Sigmoid colon (tissue), 7 donors: ENCODE data around the gene PPP4R2. TPM values are rescaled to one million over a fixed set of nuclear protein-coding genes. Genes with fewer than 3 reads are reported as not detected.
A peak's percentile ranks its signal among the peaks of the same experiment; 100 is the strongest.

ENCODE experiments used
- DNase-seq: peaks from one replicate; pipeline ENCODE4 v3.0.0-alpha.2; 2019
- H3K27ac ChIP-seq, 4 donors: fragments of 200-600 bp; sonication (generic); one replicate each; pipeline ENCODE4 v1.5.1; 2016 to 2019; ENCODE audit warnings: mild to moderate bottlenecking in 1 of 4
- H3K27me3 ChIP-seq, 3 donors: fragments of 200-600 bp; sonication (generic); one replicate each; pipeline ENCODE4 v1.5.1; 2019; ENCODE audit warnings: mild to moderate bottlenecking in 1 of 3
- H3K36me3 ChIP-seq, 4 donors: fragments of 200-600 bp; sonication (generic); one replicate each; pipeline ENCODE4 v1.5.1; 2016 to 2019
- H3K4me1 ChIP-seq, 4 donors: fragments of 200-600 bp; sonication (generic); one replicate each; pipeline ENCODE4 v1.5.1; 2017 to 2019
- H3K4me3 ChIP-seq, 4 donors: fragments of 200-600 bp; sonication (generic); one replicate each; pipeline ENCODE4 v1.5.1; 2017 to 2019; ENCODE audit warnings: mild to moderate bottlenecking in 2 of 4, moderate library complexity in 1 of 4
- H3K9me3 ChIP-seq, 4 donors: fragments of 200-600 bp in 3 of 4; sonication (generic) in 3 of 4; one replicate each; pipeline versions ENCODE4 v1.5.1 to v1.6.1; 2013 to 2019
- EP300 ChIP-seq, 4 donors: sonication (generic); formaldehyde crosslinking; IDR thresholded peaks; one replicate each; pipeline ENCODE4 v1.6.1; 2017; ENCODE audit warnings: antibody characterized with exemption in 4 of 4
- POLR2A ChIP-seq, 2 donors: fragments of 450-650 bp; IDR thresholded peaks; one replicate each; pipeline ENCODE4 v1.6.1; 2016; ENCODE audit warnings: antibody characterized with exemption in 2 of 2, mild to moderate bottlenecking in 2 of 2, moderate library complexity in 2 of 2
- POLR2AphosphoS5 ChIP-seq, 4 donors: sonication (generic); formaldehyde crosslinking; IDR thresholded peaks; one replicate each; pipeline ENCODE4 v1.6.1; 2017; ENCODE audit warnings: antibody characterized with exemption in 4 of 4
- WGBS, 2 donors: extraction: QIAGEN DNeasy Blood & Tissue Kit; methylation state at CpG; one replicate each; pipeline ENCODE4 v1.1.7; 2013; 5-methylcytosine and 5-hydroxymethylcytosine counted together
- intact Hi-C: fragments of 100-400 bp; cut with DNase I; formaldehyde crosslinking; loops from one replicate; pipeline ENCODE4 v1.15.1; 2023
- polyA plus RNA-seq, 3 donors: library from polyadenylated mRNA; stranded (reverse); fragments of 200-250 nt; gene quantifications; one replicate each; pipeline ENCODE4 v1.2.3, GENCODE V29; 2013
- total RNA-seq, 4 donors: library from RNA; depleted of rRNA; stranded (reverse); fragments of >200 nt; gene quantifications; one replicate each; pipeline ENCODE4 v1.1.0, GENCODE V29; 2016
- TF ChIP-seq, protein P1 (sequence below), 4 experiments: fragments of 450-650 bp in 3 of 4; fragments of 200-600 bp in 1 of 4; IDR thresholded peaks; one replicate each; pipeline ENCODE4 v1.5.1; 2016 to 2019; ENCODE audit warnings: antibody characterized with exemption in 4 of 4, mild to moderate bottlenecking in 3 of 4, moderate library complexity in 2 of 4
- donor health status: healthy with polysubstance abuse.
- donor health status: Bipolar disorder and iron deficiency.
- donor health status: healthy.

PPP4R2 gene
- total and polyA plus RNA-seq, 7 donors: 20.3 to 53.2 (median 33.4) TPM

DNA sequence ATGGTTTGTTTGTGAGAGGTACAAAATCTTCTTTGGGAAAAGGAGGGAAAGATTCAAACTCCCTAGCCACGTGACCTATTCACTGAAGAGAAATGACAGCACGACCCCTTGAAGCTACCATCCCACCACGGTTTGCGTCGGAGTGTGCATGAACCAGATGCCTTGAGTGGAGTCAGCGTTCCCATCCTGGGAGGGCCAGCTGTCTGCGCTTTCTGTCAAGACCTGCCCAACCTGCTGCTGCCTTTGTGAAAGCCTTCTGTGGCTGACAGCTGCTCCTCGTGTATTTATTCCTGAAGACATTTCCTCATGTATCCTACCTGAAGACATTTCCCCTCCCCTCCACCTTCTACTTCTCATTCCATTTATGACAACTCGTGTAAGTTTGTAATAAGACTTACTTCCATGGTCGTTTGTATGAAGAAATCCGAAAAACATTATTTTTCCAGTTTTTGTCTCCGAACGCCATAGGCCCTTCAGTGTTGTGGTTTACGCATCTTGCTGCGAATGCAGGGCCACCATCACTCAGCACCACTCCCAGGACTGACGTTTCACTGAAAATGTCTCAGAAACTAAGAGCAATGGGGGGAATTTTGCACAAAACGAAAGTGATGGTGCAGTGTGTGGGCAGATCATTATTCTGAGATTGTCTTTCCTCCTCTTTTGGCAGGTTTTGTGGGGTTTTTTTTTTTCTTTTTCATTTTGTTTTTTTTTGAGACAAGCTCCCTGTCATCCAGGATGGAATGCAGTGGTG lies 83.8 kb downstream of the PPP4R2 start:
- Histone ChIP-seq H3K4me1 (no peaks in the 10 kb centered on the region), H3K36me3 (no peaks in the 10 kb centered on the region), H3K4me3 (no peak overlapping the region), H3K27ac (no peak overlapping the region), H3K27me3 (no peaks in the 10 kb centered on the region), H3K9me3 (no peaks in the 10 kb centered on the region)
- no peak for DNase-seq
- 83 to 85% methylated on average over 17 of the region's 17 CpGs for WGBS, 2 donors
- intact Hi-C loops: loop anchor here (10.0 kb wide), 2 partner anchors 1206 to 1356 kb away; partner anchors contain the start of gene EIF4E3
- TF ChIP-seq, protein P1, sequence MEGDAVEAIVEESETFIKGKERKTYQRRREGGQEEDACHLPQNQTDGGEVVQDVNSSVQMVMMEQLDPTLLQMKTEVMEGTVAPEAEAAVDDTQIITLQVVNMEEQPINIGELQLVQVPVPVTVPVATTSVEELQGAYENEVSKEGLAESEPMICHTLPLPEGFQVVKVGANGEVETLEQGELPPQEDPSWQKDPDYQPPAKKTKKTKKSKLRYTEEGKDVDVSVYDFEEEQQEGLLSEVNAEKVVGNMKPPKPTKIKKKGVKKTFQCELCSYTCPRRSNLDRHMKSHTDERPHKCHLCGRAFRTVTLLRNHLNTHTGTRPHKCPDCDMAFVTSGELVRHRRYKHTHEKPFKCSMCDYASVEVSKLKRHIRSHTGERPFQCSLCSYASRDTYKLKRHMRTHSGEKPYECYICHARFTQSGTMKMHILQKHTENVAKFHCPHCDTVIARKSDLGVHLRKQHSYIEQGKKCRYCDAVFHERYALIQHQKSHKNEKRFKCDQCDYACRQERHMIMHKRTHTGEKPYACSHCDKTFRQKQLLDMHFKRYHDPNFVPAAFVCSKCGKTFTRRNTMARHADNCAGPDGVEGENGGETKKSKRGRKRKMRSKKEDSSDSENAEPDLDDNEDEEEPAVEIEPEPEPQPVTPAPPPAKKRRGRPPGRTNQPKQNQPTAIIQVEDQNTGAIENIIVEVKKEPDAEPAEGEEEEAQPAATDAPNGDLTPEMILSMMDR (IDR thresholded peaks at IDR 0.05): no peak
- TF ChIP-seq POLR2A (IDR thresholded peaks at IDR 0.05) (no peak), EP300 (IDR thresholded peaks at IDR 0.05) (no peak)

DNA sequence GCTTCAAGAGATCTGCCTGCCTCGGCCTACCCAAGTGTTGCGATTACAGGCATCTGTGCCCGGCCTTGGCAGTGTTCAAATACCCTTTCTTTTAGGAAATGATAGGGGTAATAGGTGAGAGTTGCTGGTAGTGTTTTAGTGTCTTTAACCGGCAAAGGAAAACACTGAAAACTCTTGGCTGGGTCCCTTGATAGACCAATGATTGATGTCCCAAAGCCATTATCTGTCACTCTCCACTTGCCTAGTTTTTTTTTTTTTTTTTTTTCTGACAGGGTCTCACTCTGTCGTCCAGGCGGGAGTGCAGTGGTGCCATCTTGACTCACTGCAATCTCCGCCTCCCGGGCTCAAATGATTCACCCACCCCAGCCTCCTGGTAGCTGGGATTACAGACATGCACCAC lies 84.5 kb downstream of the PPP4R2 start:
- Histone ChIP-seq H3K27ac (no peak overlapping the region), H3K4me3 (no peak overlapping the region), H3K4me1 (peaks cover 0 to 3% (median 0%) of the 10 kb centered on the region in 4 donors), H3K36me3 (no peaks in the 10 kb centered on the region), H3K27me3 (no peaks in the 10 kb centered on the region), H3K9me3 (no peaks in the 10 kb centered on the region)
- WGBS, 2 donors: 96 to 97% methylated on average over 8 of the region's 8 CpGs
- TF ChIP-seq EP300 (IDR thresholded peaks at IDR 0.05): no peak
- no peak for TF ChIP-seq POLR2AphosphoS5 (IDR thresholded peaks at IDR 0.05)
- TF ChIP-seq, protein P1 (IDR thresholded peaks at IDR 0.05): no peak
- no peak for TF ChIP-seq POLR2A (IDR thresholded peaks at IDR 0.05)
- intact Hi-C loops: loop anchor here (10.0 kb wide), 2 partner anchors 1206 to 1356 kb away; partner anchors contain the start of gene EIF4E3
- DNase-seq: no peak

DNA sequence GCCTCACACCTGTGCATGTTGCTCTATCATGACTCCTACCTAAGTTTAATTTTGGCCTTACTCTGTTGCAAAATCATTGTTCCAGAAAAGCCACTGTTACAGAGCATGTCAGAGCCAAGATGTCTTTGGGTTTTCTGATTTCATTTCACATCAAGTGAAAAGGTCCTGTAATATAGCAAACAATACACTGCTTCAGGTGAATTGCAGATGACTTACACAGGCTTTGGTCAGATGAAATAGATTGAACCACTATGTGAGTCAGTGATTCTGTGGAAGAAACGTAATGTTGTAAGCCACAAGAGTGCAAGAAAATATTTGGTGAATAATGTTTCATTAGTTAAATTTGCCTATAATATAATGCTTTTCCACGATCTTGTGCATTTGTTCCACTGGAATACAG lies 87.6 kb downstream of the PPP4R2 start:
- no peak for TF ChIP-seq POLR2A (IDR thresholded peaks at IDR 0.05)
- TF ChIP-seq EP300 (IDR thresholded peaks at IDR 0.05): no peak
- TF ChIP-seq, protein P1 (IDR thresholded peaks at IDR 0.05): no peak
- TF ChIP-seq POLR2AphosphoS5 (IDR thresholded peaks at IDR 0.05): no peak
- Histone ChIP-seq H3K4me3 (no peak overlapping the region), H3K4me1 (peaks cover 0 to 3% (median 0%) of the 10 kb centered on the region in 4 donors), H3K27me3 (no peaks in the 10 kb centered on the region), H3K36me3 (no peaks in the 10 kb centered on the region), H3K9me3 (no peaks in the 10 kb centered on the region), H3K27ac (no peak overlapping the region)
- DNase-seq: no peak
- 87 to 88% methylated on average over 2 of the region's 2 CpGs for WGBS, 2 donors
- intact Hi-C loops: loop anchor here (10.0 kb wide), 2 partner anchors 1209 to 1359 kb away; partner anchors contain the start of gene EIF4E3

DNA sequence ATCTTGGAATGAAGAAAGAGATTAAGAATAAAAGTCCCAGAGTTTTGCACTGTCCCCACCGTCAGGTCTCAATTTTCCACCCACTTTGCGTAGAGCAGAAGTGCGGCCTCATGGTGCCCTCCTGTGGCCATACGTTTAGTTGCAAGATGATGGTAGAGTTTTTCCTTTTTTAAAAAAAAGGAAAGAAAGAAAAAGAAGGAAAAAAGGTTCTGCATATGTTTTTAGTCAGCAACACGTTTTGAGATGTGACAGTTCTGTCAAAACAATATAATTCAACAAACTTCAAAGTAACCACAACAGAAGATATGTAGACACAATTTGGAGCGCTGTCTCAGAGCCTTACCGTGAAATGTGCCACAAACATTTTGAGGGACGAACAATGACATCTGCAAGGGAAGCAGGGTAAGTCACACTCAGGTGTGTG lies 89.5 kb downstream of the PPP4R2 start:
- intact Hi-C loops: loop anchor here (2.0 to 10.0 kb wide), 3 partner anchors 147 to 1361 kb away; partner anchors contain the start of gene EIF4E3
- WGBS, 2 donors: 26 to 32% methylated on average over 8 of the region's 8 CpGs

More for the DNA sequence above, 89.5 kb downstream of the PPP4R2 start:
- peaks cover 0 to 3% (median 0%) of the 10 kb centered on the region in 4 donors for H3K4me1 ChIP-seq
- TF ChIP-seq EP300 (IDR thresholded peaks at IDR 0.05): no peak
- TF ChIP-seq, protein P1 (IDR thresholded peaks at IDR 0.05): peak; percentile 63 to 83 (median 72)
- no peak for DNase-seq
- H3K9me3 ChIP-seq: no peaks in the 10 kb centered on the region
- H3K36me3 ChIP-seq: no peaks in the 10 kb centered on the region
- H3K27me3 ChIP-seq: no peaks in the 10 kb centered on the region
- no peak overlapping the region for H3K27ac ChIP-seq
- no peak overlapping the region for H3K4me3 ChIP-seq
